Measurements from ENCODE around the gene ADAP2.
"Not testable (repeated sequence)": the region's sequence is repeated elsewhere in the genome, so short reads cannot be mapped to it uniquely, and the experiment has no call there.

Gene ADAP2

GRCh38 chr17:30965686-30966085, 43.9 kb downstream of the ADAP2 start:
- Mint-ChIP-seq H3K36me3 (ENCODE audit: insufficient read depth) (peaks cover 3% of the 10 kb centered on the region), H3K27me3 (no peaks in the 10 kb centered on the region), H3K4me1 (ENCODE audit: low read depth in 2 of 2) (peaks cover 5 to 8% of the 10 kb centered on the region in 2 donors), H3K27ac (no peak overlapping the region), H3K9me3 (no peaks in the 10 kb centered on the region), H3K4me3 (no peak overlapping the region)
- no peak for ATAC-seq (replicated peaks)
- no peak for DNase-seq

GRCh38 chr17:30967911-30968310, 46.2 kb downstream of the ADAP2 start:
- not testable (repeated sequence) for H3K27ac Mint-ChIP-seq; H3K27me3 Mint-ChIP-seq; H3K4me3 Mint-ChIP-seq; H3K9me3 Mint-ChIP-seq; H3K36me3 Mint-ChIP-seq (ENCODE audit: insufficient read depth); DNase-seq; ATAC-seq (replicated peaks)
- peaks cover 17 to 18% of the 10 kb centered on the region in 2 donors for H3K4me1 Mint-ChIP-seq (ENCODE audit: low read depth in 2 of 2)

GRCh38 chr17:30969989-30970830, 48.5 kb downstream of the ADAP2 start:
- Mint-ChIP-seq H3K4me1 (ENCODE audit: low read depth in 2 of 2) (peaks cover 19 to 21% of the 10 kb centered on the region in 2 donors), H3K27me3 (no peaks in the 10 kb centered on the region), H3K36me3 (ENCODE audit: insufficient read depth) (peaks cover 3% of the 10 kb centered on the region), H3K27ac (peak overlapping the region; percentile 94 to 97), H3K4me3 (peak overlapping the region; percentile 98 to 99), H3K9me3 (peaks cover 0 to 2% of the 10 kb centered on the region in 2 donors)
- DNase-seq = no peak
- no peak for ATAC-seq (replicated peaks)

GRCh38 chr17:30970831-30971567, 49.3 kb downstream of the ADAP2 start, which contains the start of gene RNF135:
RNF135 (plus strand) TSS chr17:30971039; CDS start chr17:30971074, 35 bp downstream.
- Mint-ChIP-seq H3K27me3 (no peaks in the 10 kb centered on the region), H3K27ac (peak within 1 kb of the TSS; percentile 94 to 97), H3K4me1 (ENCODE audit: low read depth in 2 of 2) (peaks cover 19 to 22% of the 10 kb centered on the region in 2 donors), H3K36me3 (ENCODE audit: insufficient read depth) (peaks cover 5% of the 10 kb centered on the region), H3K4me3 (peak within 1 kb of the TSS; percentile 98 to 99), H3K9me3 (peaks cover 0 to 2% of the 10 kb centered on the region in 2 donors)
- ATAC-seq (replicated peaks) (peak; percentile 82), DNase-seq (peak; percentile 40 to 48 (median 48))

GRCh38 chr17:30975042-30975820, 53.5 kb downstream of the ADAP2 start:
- peak in 2 of 3 experiments; percentile 13 to 27 for DNase-seq
- H3K27ac Mint-ChIP-seq = peak overlapping the region; percentile 60 to 64
- peak overlapping the region in 1 of 2 donors; percentile 27 for H3K4me3 Mint-ChIP-seq
- H3K9me3 Mint-ChIP-seq = peaks cover 0 to 2% of the 10 kb centered on the region in 2 donors
- H3K36me3 Mint-ChIP-seq (ENCODE audit: insufficient read depth) = peaks cover 7% of the 10 kb centered on the region
- peak; percentile 45 for ATAC-seq (replicated peaks)
- peaks cover 16 to 22% of the 10 kb centered on the region in 2 donors for H3K4me1 Mint-ChIP-seq (ENCODE audit: low read depth in 2 of 2)
- H3K27me3 Mint-ChIP-seq = no peaks in the 10 kb centered on the region

- H3K27ac Mint-ChIP-seq = not testable (repeated sequence)
These were observed 58.2 kb downstream of the ADAP2 start for GRCh38 chr17:30979919-30980318.

GRCh38 chr17:30981531-30982519, 60.1 kb downstream of the ADAP2 start:
- no peaks in the 10 kb centered on the region for H3K27me3 Mint-ChIP-seq
- peaks cover 6% of the 10 kb centered on the region for H3K36me3 Mint-ChIP-seq (ENCODE audit: insufficient read depth)
- H3K27ac Mint-ChIP-seq = peak overlapping the region in 1 of 2 donors; percentile 11
- no peak overlapping the region for H3K4me3 Mint-ChIP-seq
- no peak for DNase-seq
- ATAC-seq (replicated peaks) = no peak
- H3K9me3 Mint-ChIP-seq = no peaks in the 10 kb centered on the region
- H3K4me1 Mint-ChIP-seq (ENCODE audit: low read depth in 2 of 2) = peaks cover 0 to 4% of the 10 kb centered on the region in 2 donors

More at GRCh38 chr17:30979919-30980318, 58.2 kb downstream of the ADAP2 start:
- not testable (repeated sequence) for H3K27me3 Mint-ChIP-seq; H3K36me3 Mint-ChIP-seq (ENCODE audit: insufficient read depth); H3K4me3 Mint-ChIP-seq; DNase-seq; ATAC-seq (replicated peaks); H3K9me3 Mint-ChIP-seq; H3K4me1 Mint-ChIP-seq (ENCODE audit: low read depth in 2 of 2)

GRCh38 chr17:30982855-30983254, 61.1 kb downstream of the ADAP2 start:
- Mint-ChIP-seq H3K27me3 (no peaks in the 10 kb centered on the region), H3K4me3 (no peak overlapping the region)
- no peak for ATAC-seq (replicated peaks)

GRCh38 chr17:30990458-30990857, 68.7 kb downstream of the ADAP2 start:
- no peak for DNase-seq
- no peak for ATAC-seq (replicated peaks)
- Mint-ChIP-seq H3K27ac (no peak overlapping the region), H3K4me1 (ENCODE audit: low read depth in 2 of 2) (no peaks in the 10 kb centered on the region), H3K36me3 (ENCODE audit: insufficient read depth) (peaks cover 29% of the 10 kb centered on the region), H3K27me3 (no peaks in the 10 kb centered on the region), H3K9me3 (no peaks in the 10 kb centered on the region), H3K4me3 (no peak overlapping the region)

More at GRCh38 chr17:30982855-30983254, 61.1 kb downstream of the ADAP2 start:
- no peak for DNase-seq
- Mint-ChIP-seq H3K36me3 (ENCODE audit: insufficient read depth) (peaks cover 6% of the 10 kb centered on the region), H3K27ac (no peak overlapping the region), H3K4me1 (ENCODE audit: low read depth in 2 of 2) (peaks cover 0 to 4% of the 10 kb centered on the region in 2 donors), H3K9me3 (no peaks in the 10 kb centered on the region)

GRCh38 chr17:30992551-30992950, 70.8 kb downstream of the ADAP2 start:
- Mint-ChIP-seq H3K4me3 (no peak overlapping the region), H3K27me3 (no peaks in the 10 kb centered on the region), H3K4me1 (ENCODE audit: low read depth in 2 of 2) (no peaks in the 10 kb centered on the region), H3K9me3 (no peaks in the 10 kb centered on the region), H3K27ac (no peak overlapping the region), H3K36me3 (ENCODE audit: insufficient read depth) (peaks cover 29% of the 10 kb centered on the region)
- ATAC-seq (replicated peaks) (no peak), DNase-seq (no peak)

GRCh38 chr17:30995347-30995746, 73.6 kb downstream of the ADAP2 start:
- DNase-seq = no peak
- Mint-ChIP-seq H3K36me3 (ENCODE audit: insufficient read depth) (peaks cover 21% of the 10 kb centered on the region), H3K27me3 (no peaks in the 10 kb centered on the region), H3K27ac (no peak overlapping the region), H3K4me3 (no peak overlapping the region), H3K4me1 (ENCODE audit: low read depth in 2 of 2) (no peaks in the 10 kb centered on the region), H3K9me3 (no peaks in the 10 kb centered on the region)
- ATAC-seq (replicated peaks) = no peak

- no peaks in the 10 kb centered on the region for H3K4me1 Mint-ChIP-seq (ENCODE audit: low read depth in 2 of 2)
- no peak overlapping the region for H3K4me3 Mint-ChIP-seq
- H3K27ac Mint-ChIP-seq = no peak overlapping the region
- peaks cover 17% of the 10 kb centered on the region for H3K36me3 Mint-ChIP-seq (ENCODE audit: insufficient read depth)
- no peaks in the 10 kb centered on the region for H3K27me3 Mint-ChIP-seq
- no peaks in the 10 kb centered on the region for H3K9me3 Mint-ChIP-seq
- DNase-seq (no peak), ATAC-seq (replicated peaks) (no peak)
These were observed 74.7 kb downstream of the ADAP2 start for GRCh38 chr17:30996486-30996885.

Data from effector memory CD8-positive, alpha-beta T cell (primary cell).